Choroid plexus epithelial cell (primary cell): ENCODE data around the gene NEK1.

ENCODE experiments used
- DNase-seq: peaks from one replicate; pipeline ENCODE4 v3.0.0-alpha.2; 2010; ENCODE audit warnings: low read depth
- H3K4me3 ChIP-seq: 2 replicates; pipeline ENCODE4 v1.5.1; 2011; ENCODE audit warnings: low read depth, mild to moderate bottlenecking, control low read depth, low read length, moderate library complexity
- CTCF ChIP-seq: conservative IDR thresholded peaks from 2 replicates; pipeline ENCODE4 v1.5.1; 2011; ENCODE audit warnings: low read depth, mild to moderate bottlenecking, control low read depth, inconsistent platforms, low read length, moderate library complexity

The NEK1 gene

GRCh38 chr4:169352360-169352759, 260.0 kb downstream of the NEK1 start:
- no peak overlapping the region for H3K4me3 ChIP-seq
- TF ChIP-seq CTCF: no peak
- no peak for DNase-seq

DNA sequence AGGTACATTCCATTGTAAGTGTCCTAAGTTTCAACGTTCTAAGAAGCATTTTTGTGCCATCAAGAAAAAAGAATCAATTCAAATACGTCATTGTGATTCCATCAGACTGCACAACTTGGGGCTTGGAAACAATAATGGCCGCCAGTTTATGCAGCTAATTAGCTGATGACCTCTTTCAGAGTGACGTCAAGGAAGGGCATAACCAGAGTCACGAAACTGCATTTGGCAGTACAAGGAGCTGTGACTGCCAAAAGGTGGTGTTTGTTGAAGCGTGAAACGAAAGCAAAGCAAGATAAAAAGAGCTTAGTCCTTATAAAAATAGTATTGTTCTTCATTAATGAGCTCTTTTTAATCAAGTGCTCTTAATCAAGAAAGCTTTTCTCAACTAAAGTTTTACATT, 260.5 kb downstream of the NEK1 start:
- no peak overlapping the region for H3K4me3 ChIP-seq
- peak; percentile 55 for DNase-seq
- TF ChIP-seq CTCF: no peak

- no peak for DNase-seq
- H3K4me3 ChIP-seq: no peak overlapping the region
- TF ChIP-seq CTCF: no peak
Measured at GRCh38 chr4:169348541-169348940, 263.8 kb downstream of the NEK1 start.

GRCh38 chr4:169346840-169347239, 265.5 kb downstream of the NEK1 start:
- no peak for TF ChIP-seq CTCF
- DNase-seq: no peak

DNA sequence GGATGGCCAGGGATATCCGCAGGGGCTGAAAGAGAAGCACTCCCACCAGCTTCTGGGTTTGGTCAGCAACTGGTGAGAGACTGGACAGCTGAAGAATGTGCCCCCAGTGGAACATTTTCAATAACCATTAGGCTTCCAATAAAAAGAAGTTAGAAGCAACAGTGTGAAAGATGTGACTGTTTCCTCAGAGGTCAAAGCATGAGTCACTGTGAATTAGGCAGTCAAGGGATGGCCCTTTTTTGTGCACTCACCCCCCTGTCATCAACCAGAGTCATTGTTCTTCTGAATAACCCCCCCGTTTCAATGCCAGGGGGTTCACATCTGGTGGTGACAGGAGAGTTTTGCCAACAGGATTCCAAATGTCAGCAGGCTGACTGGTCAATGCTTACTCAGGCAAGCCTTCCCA, 267.1 kb downstream of the NEK1 start:
- no peak overlapping the region for H3K4me3 ChIP-seq
- peak; percentile 15 for DNase-seq
- TF ChIP-seq CTCF: no peak

More at GRCh38 chr4:169346840-169347239, 265.5 kb downstream of the NEK1 start:
- H3K4me3 ChIP-seq: no peak overlapping the region
